ENCODE results near the gene MGST3. TPM values are rescaled to one million over a fixed set of nuclear protein-coding genes. Genes with fewer than 3 reads are reported as not detected.
"Not testable (repeated sequence)": the region's sequence is repeated elsewhere in the genome, so short reads cannot be mapped to it uniquely, and the experiment has no call there.

The MGST3 gene
- total RNA-seq, 2 experiments from 2014 or later: 53.3 to 56.6 TPM

- Mint-ChIP-seq H3K4me3 (no peak overlapping the region), H3K36me3 (peaks cover 48% of the 10 kb centered on the region), H3K27ac (peak overlapping the region; percentile 71), H3K4me1 (ENCODE audit: low read depth) (peaks cover 47% of the 10 kb centered on the region), H3K9me3 (peaks cover 8% of the 10 kb centered on the region), H3K27me3 (no peaks in the 10 kb centered on the region)
- ChIA-PET CTCF (interaction anchor here (1.2 to 2.4 kb wide), 4 partner anchors 11 to 238 kb away, joined by 3 to 15 read pairs (median 7); partner anchors contain the start of gene ALDH9A1), POLR2A (interaction anchor here (1.4 kb wide), 1 partner anchor 11 kb away, joined by 4 read pairs; no protein-coding TSS in a partner anchor)
- peak; percentile 39 for DNase-seq
- intact Hi-C loops (cut with micrococcal nuclease): loop anchor here (1.0 to 5.0 kb wide), 4 partner anchors 8 to 395 kb away; partner anchors contain the start of genes ALDH9A1 and MGST3
Observed at GRCh38 chr1:165686971-165687433, 56.0 kb downstream of the MGST3 start.

GRCh38 chr1:165688046-165688445 is 57.0 kb downstream of the MGST3 start:
- H3K27me3 Mint-ChIP-seq: no peaks in the 10 kb centered on the region
- no peak overlapping the region for H3K27ac Mint-ChIP-seq
- peaks cover 51% of the 10 kb centered on the region for H3K4me1 Mint-ChIP-seq (ENCODE audit: low read depth)
- intact Hi-C loops (cut with micrococcal nuclease): loop anchor here (5.0 kb wide), 1 partner anchor 394 kb away; no protein-coding TSS in a partner anchor
- H3K36me3 Mint-ChIP-seq: peaks cover 45% of the 10 kb centered on the region
- no peak overlapping the region for H3K4me3 Mint-ChIP-seq
- ChIA-PET CTCF (interaction anchor here (2.4 kb wide), 1 partner anchor 87 kb away, joined by 10 read pairs; no protein-coding TSS in a partner anchor), POLR2A (no interaction called here)
- peaks cover 8% of the 10 kb centered on the region for H3K9me3 Mint-ChIP-seq
- DNase-seq: no peak

DNA sequence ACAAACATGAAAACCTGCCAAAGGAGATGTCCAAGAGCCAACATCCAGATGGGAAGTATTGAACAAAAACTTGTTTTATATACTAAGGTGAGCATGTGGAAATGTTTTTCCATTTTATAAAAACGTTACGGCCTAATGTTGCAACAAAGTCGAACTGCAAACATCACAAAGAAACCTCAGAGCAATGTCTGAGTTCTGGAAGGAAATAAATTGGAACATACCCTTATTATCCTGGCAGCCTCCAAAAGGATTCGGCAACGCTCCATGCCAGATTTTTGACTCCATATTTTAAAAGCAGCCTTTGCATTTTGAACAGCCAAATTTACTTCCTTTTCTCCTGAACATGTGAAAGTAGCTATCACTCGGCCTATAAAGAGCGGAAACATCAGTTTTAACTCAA is 64.0 kb downstream of the MGST3 start:
- CTCF ChIA-PET: interaction anchor here (0.6 kb wide), 1 partner anchor 1168 kb away, joined by 3 read pairs; no protein-coding TSS in a partner anchor
- H3K27ac Mint-ChIP-seq: no peak overlapping the region
- peaks cover 41% of the 10 kb centered on the region for H3K4me1 Mint-ChIP-seq (ENCODE audit: low read depth)
- no peak overlapping the region for H3K4me3 Mint-ChIP-seq
- no peak for DNase-seq
- H3K27me3 Mint-ChIP-seq: no peaks in the 10 kb centered on the region
- POLR2A ChIA-PET: no interaction called here
- intact Hi-C loops (cut with micrococcal nuclease): loop anchor here (5.0 kb wide), 2 partner anchors 177 to 303 kb away; no protein-coding TSS in a partner anchor
- H3K36me3 Mint-ChIP-seq: peaks cover 39% of the 10 kb centered on the region
- no peaks in the 10 kb centered on the region for H3K9me3 Mint-ChIP-seq

DNA sequence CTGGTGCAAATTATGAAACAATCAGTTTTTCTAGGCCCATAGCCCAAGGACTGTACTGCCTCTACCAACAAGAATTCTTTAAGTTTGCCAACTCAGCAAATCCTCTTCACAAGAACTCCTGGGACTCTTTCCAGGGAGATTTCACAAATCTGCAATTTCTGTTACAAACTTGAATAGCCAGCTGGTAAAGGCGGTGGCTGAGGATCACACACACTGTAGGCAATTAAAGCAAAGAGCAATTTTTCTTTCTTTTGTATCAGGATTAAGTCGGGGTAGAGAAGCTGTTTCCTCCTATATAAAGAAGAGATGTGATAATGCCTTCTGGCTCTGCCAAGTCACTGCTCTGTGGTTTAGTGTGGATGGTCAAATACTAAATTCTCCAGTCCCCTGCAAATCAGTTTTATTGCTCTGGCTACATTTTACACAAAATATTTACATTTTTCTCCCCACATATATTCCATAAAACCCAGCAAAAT is 65.6 kb downstream of the MGST3 start:
- Mint-ChIP-seq H3K4me1 (ENCODE audit: low read depth) (peaks cover 33% of the 10 kb centered on the region), H3K27me3 (no peaks in the 10 kb centered on the region), H3K9me3 (no peaks in the 10 kb centered on the region), H3K4me3 (peak overlapping the region; percentile 54), H3K27ac (no peak overlapping the region), H3K36me3 (peaks cover 30% of the 10 kb centered on the region)
- ChIA-PET CTCF (interaction anchor here (0.9 to 2.3 kb wide), 5 partner anchors 10 to 219 kb away, joined by 3 to 15 read pairs (median 5); no protein-coding TSS in a partner anchor), POLR2A (interaction anchor here (3.5 kb wide), 1 partner anchor 98 kb away, joined by 17 read pairs; no protein-coding TSS in a partner anchor)
- intact Hi-C loops (cut with micrococcal nuclease): loop anchor here (5.0 kb wide), 2 partner anchors 176 to 304 kb away; no protein-coding TSS in a partner anchor
- no peak for DNase-seq

GRCh38 chr1:165697491-165697880 is 66.5 kb downstream of the MGST3 start:
- Mint-ChIP-seq H3K4me3 (peak overlapping the region; percentile 100), H3K36me3 (peaks cover 22% of the 10 kb centered on the region), H3K9me3 (no peaks in the 10 kb centered on the region), H3K4me1 (ENCODE audit: low read depth) (peaks cover 25% of the 10 kb centered on the region), H3K27ac (peak overlapping the region; percentile 99), H3K27me3 (no peaks in the 10 kb centered on the region)
- intact Hi-C loops (cut with micrococcal nuclease): loop anchor here (5.0 kb wide), 2 partner anchors 175 to 305 kb away; no protein-coding TSS in a partner anchor
- ChIA-PET CTCF (interaction anchor here (0.8 to 2.3 kb wide), 16 partner anchors 11 to 792 kb away, joined by 3 to 19 read pairs (median 6); partner anchors contain the start of genes MGST3 and TMCO1), POLR2A (interaction anchor here (1.2 to 3.5 kb wide), 5 partner anchors 11 to 132 kb away, joined by 4 to 17 read pairs (median 13); partner anchors contain the start of genes MGST3 and TMCO1)
- no peak for DNase-seq

GRCh38 chr1:165697881-165698760 is 67.1 kb downstream of the MGST3 start, which contains the start of gene ALDH9A1:
TSS of gene ALDH9A1 (minus strand) at chr1:165698562. CDS start at chr1:165698558, 4 bp downstream.
- H3K9me3 Mint-ChIP-seq: no peaks in the 10 kb centered on the region
- H3K4me3 Mint-ChIP-seq: peak within 1 kb of the TSS; percentile 100
- H3K27me3 Mint-ChIP-seq: no peaks in the 10 kb centered on the region
- peak; percentile 93 for DNase-seq
- intact Hi-C loops (cut with micrococcal nuclease): loop anchor here (1.0 to 5.0 kb wide), 7 partner anchors 11 to 306 kb away; partner anchors contain the start of genes MGST3 and TMCO1
- CTCF ChIA-PET: interaction anchor here (0.8 to 2.3 kb wide), 20 partner anchors 12 to 792 kb away, joined by 3 to 19 read pairs (median 5); partner anchors contain the start of genes MGST3 and TMCO1
- H3K36me3 Mint-ChIP-seq: peaks cover 19% of the 10 kb centered on the region
- H3K27ac Mint-ChIP-seq: peak within 1 kb of the TSS; percentile 99
- H3K4me1 Mint-ChIP-seq (ENCODE audit: low read depth): peaks cover 25% of the 10 kb centered on the region
- POLR2A ChIA-PET: interaction anchor here (1.2 to 3.5 kb wide), 5 partner anchors 12 to 131 kb away, joined by 4 to 17 read pairs (median 13); partner anchors contain the start of genes MGST3 and TMCO1

DNA sequence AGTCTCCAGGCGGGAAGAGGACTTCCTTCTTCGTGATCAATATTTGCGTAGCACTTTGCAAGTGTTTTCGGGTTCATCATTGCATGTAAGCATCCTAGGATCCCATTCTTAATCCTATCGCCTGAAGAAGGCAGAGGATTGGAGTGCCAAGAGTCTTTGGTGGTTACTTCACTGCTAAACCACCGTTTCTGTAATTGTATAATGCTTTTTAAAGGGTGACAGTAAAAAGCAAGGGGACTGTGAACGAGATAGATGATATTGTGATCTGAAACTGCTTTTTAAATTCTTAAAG is 67.7 kb downstream of the MGST3 start:
- Mint-ChIP-seq H3K4me3 (peak overlapping the region; percentile 100), H3K27me3 (no peaks in the 10 kb centered on the region)
- POLR2A ChIA-PET: interaction anchor here (1.7 to 3.5 kb wide), 3 partner anchors 70 to 130 kb away, joined by 13 to 17 read pairs (median 17); partner anchors contain the start of gene TMCO1

GRCh38 chr1:165699577-165699976 is 68.5 kb downstream of the MGST3 start:
- ChIA-PET POLR2A (interaction anchor here (3.5 kb wide), 1 partner anchor 101 kb away, joined by 17 read pairs; no protein-coding TSS in a partner anchor), CTCF (interaction anchor here (1.7 to 2.3 kb wide), 2 partner anchors 69 to 195 kb away, joined by 4 to 10 read pairs; partner anchors contain the start of gene MGST3)
- intact Hi-C loops (cut with micrococcal nuclease): loop anchor here (5.0 kb wide), 2 partner anchors 173 to 307 kb away; no protein-coding TSS in a partner anchor
- Mint-ChIP-seq H3K27ac (no peak overlapping the region), H3K27me3 (no peaks in the 10 kb centered on the region), H3K36me3 (peaks cover 7% of the 10 kb centered on the region), H3K4me3 (peak overlapping the region; percentile 16), H3K9me3 (no peaks in the 10 kb centered on the region), H3K4me1 (ENCODE audit: low read depth) (peaks cover 25% of the 10 kb centered on the region)
- no peak for DNase-seq

More for the DNA sequence above, 67.7 kb downstream of the MGST3 start:
- CTCF ChIA-PET: interaction anchor here (0.8 to 2.3 kb wide), 12 partner anchors 12 to 227 kb away, joined by 3 to 19 read pairs (median 6); partner anchors contain the start of gene MGST3
- Mint-ChIP-seq H3K36me3 (peaks cover 13% of the 10 kb centered on the region), H3K27ac (peak overlapping the region; percentile 99), H3K4me1 (ENCODE audit: low read depth) (peaks cover 25% of the 10 kb centered on the region), H3K9me3 (no peaks in the 10 kb centered on the region)
- intact Hi-C loops (cut with micrococcal nuclease): loop anchor here (1.0 to 5.0 kb wide), 7 partner anchors 11 to 306 kb away; partner anchors contain the start of genes MGST3 and TMCO1
- no peak for DNase-seq

- H3K27ac Mint-ChIP-seq; DNase-seq; POLR2A ChIA-PET; CTCF ChIA-PET; H3K4me3 Mint-ChIP-seq; H3K36me3 Mint-ChIP-seq; H3K27me3 Mint-ChIP-seq; intact Hi-C loops (cut with micrococcal nuclease); H3K9me3 Mint-ChIP-seq: not testable (repeated sequence)
- peaks cover 11% of the 10 kb centered on the region for H3K4me1 Mint-ChIP-seq (ENCODE audit: low read depth)
Observed at GRCh38 chr1:165701922-165702321, 70.9 kb downstream of the MGST3 start.

DNA sequence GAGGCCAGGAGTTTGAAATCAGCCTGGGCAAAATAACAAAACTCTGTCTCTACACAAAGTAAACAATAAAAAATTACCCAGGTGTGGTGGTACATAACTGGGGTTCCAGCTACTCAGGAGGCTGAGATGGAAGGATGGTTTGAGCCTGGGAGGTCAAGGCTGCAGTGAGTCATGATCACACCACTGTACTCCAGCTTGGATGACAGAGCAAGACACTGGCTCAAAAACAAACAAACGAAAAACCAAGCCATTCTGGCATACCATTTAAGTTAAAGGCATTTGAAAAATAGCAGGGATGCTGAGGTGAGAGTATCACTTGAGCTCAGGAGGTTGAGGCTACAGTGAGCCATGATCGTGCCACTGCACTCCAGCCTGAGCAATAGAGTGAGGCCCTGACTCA is 72.6 kb downstream of the MGST3 start:
- no peaks in the 10 kb centered on the region for H3K36me3 Mint-ChIP-seq
- ChIA-PET POLR2A (no interaction called here), CTCF (interaction anchor here (2.0 kb wide), 1 partner anchor 103 kb away, joined by 5 read pairs; no protein-coding TSS in a partner anchor)
- no peak overlapping the region for H3K4me3 Mint-ChIP-seq
- H3K27ac Mint-ChIP-seq: no peak overlapping the region
- H3K9me3 Mint-ChIP-seq: no peaks in the 10 kb centered on the region
- no peak for DNase-seq
- peaks cover 10% of the 10 kb centered on the region for H3K27me3 Mint-ChIP-seq
- intact Hi-C loops (cut with micrococcal nuclease): no loop called here
- peaks cover 3% of the 10 kb centered on the region for H3K4me1 Mint-ChIP-seq (ENCODE audit: low read depth)
